Mesodermal cell (in vitro differentiated cells): ENCODE measurements around the gene MACROD2.

Experiments
- H3K27ac ChIP-seq: 2 replicates; pipeline ENCODE4 v1.7.0; 2013; ENCODE audit warnings: mild to moderate bottlenecking, low read depth, low read length, moderate library complexity; ENCODE audit not compliant: severe bottlenecking
- H3K36me3 ChIP-seq: 2 replicates; pipeline ENCODE4 v1.7.1; 2013; ENCODE audit warnings: mild to moderate bottlenecking, low read length, moderate library complexity; ENCODE audit not compliant: control insufficient read depth, insufficient read depth
- H3K4me1 ChIP-seq: one replicate; pipeline ENCODE4 v1.7.1; 2013; ENCODE audit warnings: mild to moderate bottlenecking, low read length; ENCODE audit not compliant: insufficient read depth, control insufficient read depth, poor library complexity, severe bottlenecking
- H3K4me3 ChIP-seq: 2 replicates; pipeline ENCODE4 v1.7.0; 2013; ENCODE audit warnings: low read length, control low read depth, mild to moderate bottlenecking; ENCODE audit not compliant: insufficient read depth, poor library complexity, severe bottlenecking; ENCODE audit errors: extremely low read depth
- H3K9me3 ChIP-seq: 2 replicates; pipeline ENCODE4 v1.7.1; 2013; ENCODE audit warnings: mild to moderate bottlenecking, low read length, moderate library complexity; ENCODE audit not compliant: control insufficient read depth
- WGBS, 2 experiments: methylation state at CpG; one replicate each; pipeline ENCODE4 v1.1.5; 2013; ENCODE audit warnings: missing lambda C conversion rate in 2 of 2; ENCODE audit not compliant: insufficient coverage in 2 of 2; 5-methylcytosine and 5-hydroxymethylcytosine counted together

The MACROD2 gene

DNA sequence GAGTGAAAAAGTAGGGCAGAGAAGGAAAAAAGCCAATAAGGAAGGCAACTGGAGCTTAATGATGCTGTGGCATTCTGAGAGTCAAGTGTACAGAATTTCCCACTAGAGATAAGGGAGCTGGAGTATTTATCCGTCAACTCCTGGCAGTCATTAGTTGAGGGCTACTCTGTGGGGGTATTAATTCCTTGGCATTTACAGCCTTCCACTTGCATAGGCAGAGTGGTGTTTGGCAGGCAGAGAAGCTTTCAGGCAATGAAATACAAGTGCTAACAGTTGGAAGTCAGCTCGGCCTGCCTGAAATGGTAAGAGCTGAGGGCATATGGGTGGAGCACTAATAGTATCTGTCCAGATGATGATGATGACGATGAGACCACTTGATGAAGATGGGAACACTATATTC is 549.4 kb downstream of the MACROD2 start:
- no peaks in the 10 kb centered on the region for H3K36me3 ChIP-seq
- WGBS, 2 experiments = 0 to 67% methylated on average over 1 to 3 of the region's 3 CpGs

DNA sequence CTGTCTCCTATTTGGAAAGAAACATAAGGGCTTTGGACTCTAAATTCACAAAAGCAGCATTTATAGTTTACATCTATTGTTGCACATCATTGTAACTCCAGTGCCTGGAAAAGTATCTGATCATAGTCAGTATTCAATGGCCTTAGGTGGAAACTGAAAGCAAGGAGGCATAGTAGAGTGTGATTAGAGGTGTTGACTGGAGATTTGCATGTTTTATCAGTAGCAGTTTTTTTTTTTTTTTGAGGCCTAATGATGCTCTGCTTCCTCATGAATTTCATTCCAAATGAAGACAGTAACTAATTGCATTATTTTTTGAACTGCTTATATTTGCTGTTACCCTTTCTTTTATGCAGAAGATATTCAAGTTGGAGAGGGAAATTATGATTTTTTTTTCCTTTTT is 555.3 kb downstream of the MACROD2 start:
- no peak overlapping the region for H3K4me3 ChIP-seq
- H3K9me3 ChIP-seq = no peaks in the 10 kb centered on the region
- H3K27ac ChIP-seq = no peak overlapping the region
- H3K36me3 ChIP-seq = no peaks in the 10 kb centered on the region
- H3K4me1 ChIP-seq = no peaks in the 10 kb centered on the region

More for the DNA sequence above, 549.4 kb downstream of the MACROD2 start:
- no peak overlapping the region for H3K27ac ChIP-seq
- no peak overlapping the region for H3K4me3 ChIP-seq
- H3K9me3 ChIP-seq = no peaks in the 10 kb centered on the region
- H3K4me1 ChIP-seq = no peaks in the 10 kb centered on the region

DNA sequence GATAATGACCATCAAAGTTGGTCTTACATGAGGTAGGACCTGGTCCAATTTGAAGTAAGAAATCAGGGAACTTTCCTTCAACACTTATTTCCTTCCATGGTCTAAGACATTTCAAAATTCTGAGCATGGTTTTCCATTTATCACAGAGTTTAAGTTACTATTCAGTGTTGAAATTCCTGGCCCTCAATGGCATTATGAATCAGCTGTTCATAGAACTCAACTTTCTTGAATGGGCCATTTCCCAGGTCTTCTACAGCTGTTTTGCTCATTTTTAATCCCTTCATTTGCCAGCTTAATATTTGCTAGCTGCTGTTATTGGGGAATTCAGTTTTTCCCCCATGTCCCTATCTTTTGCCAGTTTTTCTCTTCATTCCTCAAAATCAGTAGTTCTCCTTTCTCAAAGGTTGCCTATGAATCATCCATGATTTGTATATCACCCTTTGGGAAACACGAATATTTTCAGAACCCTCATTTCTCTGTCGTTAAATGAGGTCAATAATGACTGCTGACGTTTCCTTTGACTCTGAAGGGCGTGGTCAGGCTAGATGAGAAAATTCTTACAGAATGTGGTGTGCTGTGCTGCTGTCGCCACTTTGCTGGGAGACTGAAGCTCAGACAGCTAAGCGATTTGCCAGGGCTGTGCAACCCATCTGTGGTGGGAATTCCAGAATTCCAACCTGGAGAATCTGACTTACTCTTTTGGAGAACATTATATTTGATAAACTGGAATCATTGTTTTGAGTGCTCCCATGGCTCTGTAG is 558.6 kb downstream of the MACROD2 start:
- Histone ChIP-seq H3K27ac (no peak overlapping the region), H3K4me3 (no peak overlapping the region), H3K36me3 (no peaks in the 10 kb centered on the region), H3K9me3 (no peaks in the 10 kb centered on the region), H3K4me1 (no peaks in the 10 kb centered on the region)
- WGBS, 2 experiments = 77 to 83% methylated on average over 5 to 6 of the region's 6 CpGs

DNA sequence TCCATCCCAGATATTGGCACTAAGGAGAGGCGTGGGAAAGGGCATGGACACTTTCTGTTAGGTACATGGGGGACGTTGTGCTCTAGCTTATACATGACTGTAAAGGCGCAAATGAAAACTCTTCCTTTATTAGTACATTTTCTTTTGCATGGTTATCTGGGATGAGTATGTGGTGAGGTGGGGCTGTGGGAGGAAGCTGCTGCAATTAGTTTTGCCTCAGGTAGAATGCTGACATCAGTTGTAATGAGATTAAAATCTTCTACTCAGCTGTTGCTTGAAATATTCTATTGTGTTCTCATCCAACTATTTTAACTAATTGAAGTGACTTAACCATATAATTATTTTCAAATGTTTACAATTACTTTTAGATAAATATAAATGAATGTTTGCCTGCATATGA is 560.4 kb downstream of the MACROD2 start:
- Histone ChIP-seq H3K27ac (no peak overlapping the region), H3K9me3 (no peaks in the 10 kb centered on the region), H3K4me1 (no peaks in the 10 kb centered on the region), H3K36me3 (no peaks in the 10 kb centered on the region), H3K4me3 (no peak overlapping the region)
- 100% methylated on average over 3 of the region's 3 CpGs; no CpG with 5 or more reads in 1 of the 2 experiments for WGBS, 2 experiments

DNA sequence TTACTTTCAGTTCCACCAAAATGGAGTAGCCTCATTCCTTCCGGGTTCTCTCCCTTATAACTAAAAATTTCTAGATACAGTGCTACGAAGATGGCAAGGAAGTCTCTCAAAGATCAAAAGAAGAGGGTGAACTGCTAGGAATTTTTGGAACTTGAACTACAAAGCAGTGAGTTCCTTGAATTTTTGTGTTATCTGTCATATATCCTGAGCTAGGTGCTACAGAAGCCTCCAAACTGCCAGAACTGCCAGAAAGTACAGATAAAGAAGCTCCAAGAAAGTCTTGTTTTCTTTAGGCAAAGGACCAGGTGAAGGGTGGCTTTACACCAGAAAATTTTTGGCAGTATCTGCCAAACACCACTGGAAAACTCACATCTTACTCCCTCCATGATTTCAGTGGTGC is 560.9 kb downstream of the MACROD2 start:
- H3K9me3 ChIP-seq = no peaks in the 10 kb centered on the region
- H3K36me3 ChIP-seq = no peaks in the 10 kb centered on the region
- H3K4me3 ChIP-seq = no peak overlapping the region
- peak overlapping the region; percentile 30 for H3K27ac ChIP-seq
- H3K4me1 ChIP-seq = no peaks in the 10 kb centered on the region
- WGBS, 2 experiments = 67% methylated on average over 1 of the region's 2 CpGs; no CpG with 5 or more reads in 1 of the 2 experiments

DNA sequence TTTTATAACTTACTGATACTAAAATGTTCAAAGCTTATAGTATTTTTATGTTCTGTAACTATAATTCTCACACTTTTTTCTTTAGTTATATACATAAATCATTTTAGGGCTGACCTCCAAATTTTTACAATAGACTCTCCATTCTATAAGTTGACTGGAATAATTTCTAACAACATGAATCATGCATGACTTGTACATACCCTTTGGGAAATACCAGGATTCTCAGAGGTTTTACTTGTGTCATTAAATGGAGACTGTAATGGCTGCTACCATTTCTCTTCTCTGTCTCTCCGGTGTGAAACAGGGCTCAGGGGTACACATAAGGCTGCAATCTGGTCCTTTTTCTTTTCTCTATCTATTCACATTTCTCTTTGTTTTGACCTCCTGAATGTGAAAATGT is 564.3 kb downstream of the MACROD2 start:
- Histone ChIP-seq H3K4me3 (no peak overlapping the region), H3K36me3 (no peaks in the 10 kb centered on the region), H3K4me1 (no peaks in the 10 kb centered on the region), H3K9me3 (no peaks in the 10 kb centered on the region), H3K27ac (no peak overlapping the region)
- WGBS, 2 experiments = no CpG with 5 or more reads among the region's 1 CpG

DNA sequence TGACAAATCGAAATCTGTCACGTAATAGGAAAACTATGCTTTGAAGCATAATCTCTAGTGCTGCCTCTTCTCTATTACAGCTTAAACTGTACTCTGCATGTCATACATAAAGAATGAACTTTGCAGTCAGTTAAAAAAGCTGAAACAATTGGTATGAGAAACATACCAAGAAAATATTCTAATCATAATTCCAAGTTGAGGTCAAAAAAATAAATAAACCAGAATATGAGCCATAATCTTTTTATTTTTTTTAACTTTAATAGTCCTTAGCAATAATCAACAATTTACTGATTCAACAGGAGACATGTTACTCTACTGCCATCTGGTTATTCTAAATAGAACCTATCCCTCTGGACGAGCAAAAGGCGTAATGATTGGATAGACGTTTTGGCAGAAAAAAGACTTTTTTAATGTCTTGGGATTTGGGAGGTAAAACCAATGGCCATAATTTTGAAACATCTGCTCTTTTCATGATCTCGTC is 566.5 kb downstream of the MACROD2 start:
- H3K4me1 ChIP-seq = no peaks in the 10 kb centered on the region
- H3K27ac ChIP-seq = no peak overlapping the region
- no peaks in the 10 kb centered on the region for H3K36me3 ChIP-seq
- no peak overlapping the region for H3K4me3 ChIP-seq
- H3K9me3 ChIP-seq = peaks cover 5% of the 10 kb centered on the region
- 100% methylated on average over 1 of the region's 6 CpGs; no CpG with 5 or more reads in 1 of the 2 experiments for WGBS, 2 experiments

DNA sequence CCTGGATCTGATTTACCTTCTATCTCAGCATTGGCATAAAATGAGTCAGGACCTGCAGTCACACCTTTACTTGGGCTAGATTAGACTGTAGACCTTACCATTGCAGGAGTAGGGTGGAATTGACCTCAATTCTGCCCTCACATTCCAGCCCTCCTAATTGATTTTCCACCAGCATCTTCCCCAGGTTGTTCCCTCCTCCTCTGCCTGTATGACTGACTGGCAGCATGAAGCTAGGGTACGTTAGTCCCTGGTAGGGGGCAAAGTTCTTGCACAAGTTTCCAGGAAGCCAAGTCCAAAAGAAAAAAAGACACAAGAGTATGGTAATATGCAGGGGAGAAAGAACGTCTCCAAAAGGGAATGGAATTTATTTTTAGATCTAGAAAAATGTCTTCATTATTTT is 567.7 kb downstream of the MACROD2 start:
- WGBS, 2 experiments = no CpG with 5 or more reads among the region's 2 CpGs
- no peaks in the 10 kb centered on the region for H3K4me1 ChIP-seq
- peaks cover 5% of the 10 kb centered on the region for H3K9me3 ChIP-seq
- no peak overlapping the region for H3K4me3 ChIP-seq
- no peak overlapping the region for H3K27ac ChIP-seq
- no peaks in the 10 kb centered on the region for H3K36me3 ChIP-seq

DNA sequence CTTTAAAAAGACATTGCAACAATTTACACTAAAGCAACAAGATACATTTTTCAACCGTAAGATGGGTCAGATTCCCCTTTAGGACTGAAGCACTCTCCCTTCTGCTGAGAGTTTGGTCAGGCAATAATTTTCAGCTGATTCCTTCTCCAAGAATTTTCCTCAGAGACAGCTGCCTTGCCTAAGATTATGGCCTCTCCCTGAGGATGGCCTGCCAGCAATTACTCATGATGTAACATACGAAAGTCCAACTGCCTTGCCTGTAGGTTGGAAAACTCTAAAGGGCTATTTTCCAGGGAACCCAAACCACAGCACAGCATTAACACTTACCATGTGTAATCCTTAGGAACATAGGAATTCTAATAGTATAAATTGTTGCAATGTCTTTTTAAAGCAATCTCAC is 571.2 kb downstream of the MACROD2 start:
- peaks cover 5% of the 10 kb centered on the region for H3K9me3 ChIP-seq
- 88 to 100% methylated on average over 1 of the region's 2 CpGs for WGBS, 2 experiments
- H3K36me3 ChIP-seq = no peaks in the 10 kb centered on the region
- no peak overlapping the region for H3K4me3 ChIP-seq
- no peak overlapping the region for H3K27ac ChIP-seq
- no peaks in the 10 kb centered on the region for H3K4me1 ChIP-seq

DNA sequence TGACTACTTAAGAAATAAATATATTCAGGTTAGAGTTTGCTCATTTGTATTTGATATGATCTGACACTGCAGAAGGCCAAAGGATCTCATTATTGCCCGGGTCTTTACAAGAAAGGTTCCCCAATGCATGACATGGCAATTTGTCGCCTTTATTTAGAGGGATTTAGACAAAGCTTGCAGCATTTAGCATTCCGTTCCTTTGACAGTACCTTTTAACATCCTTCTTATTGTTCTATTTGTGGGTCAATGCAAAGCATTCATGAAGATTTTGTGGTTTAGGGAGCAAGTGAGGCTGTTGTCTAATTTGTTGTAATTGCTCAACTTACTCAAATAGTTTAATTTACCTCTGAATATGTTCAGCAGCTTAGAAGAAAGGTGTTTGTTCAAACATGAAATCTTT is 572.9 kb downstream of the MACROD2 start:
- Histone ChIP-seq H3K36me3 (no peaks in the 10 kb centered on the region), H3K27ac (no peak overlapping the region), H3K9me3 (peaks cover 5% of the 10 kb centered on the region), H3K4me3 (no peak overlapping the region), H3K4me1 (no peaks in the 10 kb centered on the region)
- WGBS, 2 experiments = 31 to 40% methylated on average over 1 to 2 of the region's 3 CpGs

DNA sequence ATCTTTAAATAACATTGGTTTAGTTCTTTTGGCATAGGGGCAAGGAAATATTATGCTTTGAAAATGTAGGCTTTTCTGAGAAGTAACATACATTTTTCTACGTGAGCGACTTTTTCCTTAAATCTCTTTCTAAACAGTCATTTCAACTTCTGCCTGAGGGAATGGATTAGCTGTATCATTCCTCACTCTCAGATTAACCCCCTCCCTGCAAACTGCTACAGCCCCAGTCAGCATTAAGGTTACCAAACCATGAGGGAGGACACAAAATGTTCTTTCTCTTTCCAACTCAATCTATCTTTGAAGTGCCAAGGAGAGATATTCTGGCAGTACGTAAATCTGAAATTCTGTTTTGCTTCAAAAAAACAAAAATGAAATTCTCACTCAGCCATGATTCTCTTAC is 573.4 kb downstream of the MACROD2 start:
- no CpG with 5 or more reads among the region's 3 CpGs for WGBS, 2 experiments
- H3K4me1 ChIP-seq = no peaks in the 10 kb centered on the region

More for the DNA sequence above, 573.4 kb downstream of the MACROD2 start:
- Histone ChIP-seq H3K36me3 (no peaks in the 10 kb centered on the region), H3K4me3 (no peak overlapping the region), H3K27ac (no peak overlapping the region), H3K9me3 (peaks cover 5% of the 10 kb centered on the region)
